MM.1S (cell line): ENCODE measurements around the gene KCNIP1.

Source experiments
- EZH2 ChIP-seq: fragments of 300-600 bp; sonication (generic); optimal IDR thresholded peaks from 2 replicates; pipeline ENCODE3; 2017; ENCODE audit warnings: low read depth, mild to moderate bottlenecking, antibody characterized with exemption, low read length, mixed read lengths
- TF ChIP-seq, protein P1 (sequence below): fragments of 300-600 bp; sonication (generic); IDR thresholded peaks from 2 replicates; pipeline ENCODE4 v1.5.1; 2016; ENCODE audit warnings: antibody characterized with exemption, low read length, mixed read lengths

GRCh38 chr5:170484459-170484831 lies 19.4 kb upstream of the KCNIP1 start:
- TF ChIP-seq EZH2: no peak
- TF ChIP-seq, protein P1, sequence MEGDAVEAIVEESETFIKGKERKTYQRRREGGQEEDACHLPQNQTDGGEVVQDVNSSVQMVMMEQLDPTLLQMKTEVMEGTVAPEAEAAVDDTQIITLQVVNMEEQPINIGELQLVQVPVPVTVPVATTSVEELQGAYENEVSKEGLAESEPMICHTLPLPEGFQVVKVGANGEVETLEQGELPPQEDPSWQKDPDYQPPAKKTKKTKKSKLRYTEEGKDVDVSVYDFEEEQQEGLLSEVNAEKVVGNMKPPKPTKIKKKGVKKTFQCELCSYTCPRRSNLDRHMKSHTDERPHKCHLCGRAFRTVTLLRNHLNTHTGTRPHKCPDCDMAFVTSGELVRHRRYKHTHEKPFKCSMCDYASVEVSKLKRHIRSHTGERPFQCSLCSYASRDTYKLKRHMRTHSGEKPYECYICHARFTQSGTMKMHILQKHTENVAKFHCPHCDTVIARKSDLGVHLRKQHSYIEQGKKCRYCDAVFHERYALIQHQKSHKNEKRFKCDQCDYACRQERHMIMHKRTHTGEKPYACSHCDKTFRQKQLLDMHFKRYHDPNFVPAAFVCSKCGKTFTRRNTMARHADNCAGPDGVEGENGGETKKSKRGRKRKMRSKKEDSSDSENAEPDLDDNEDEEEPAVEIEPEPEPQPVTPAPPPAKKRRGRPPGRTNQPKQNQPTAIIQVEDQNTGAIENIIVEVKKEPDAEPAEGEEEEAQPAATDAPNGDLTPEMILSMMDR: no peak
